GM23248 (cell line): Measurements from ENCODE around the gene ITGB1BP1.

Source experiments
- EZH2 ChIP-seq: fragments of 200-600 bp; sonication (generic); IDR thresholded peaks from 2 replicates; pipeline ENCODE4 v1.6.1; 2018; ENCODE audit warnings: antibody characterized with exemption, mild to moderate bottlenecking; ENCODE audit not compliant: insufficient read depth, poor library complexity, severe bottlenecking
- EZH2phosphoT487 ChIP-seq: fragments of 200-600 bp; sonication (generic); IDR thresholded peaks from 2 replicates; pipeline ENCODE4 v1.6.1; 2018; ENCODE audit warnings: antibody characterized with exemption, moderate library complexity, mild to moderate bottlenecking, low read depth; ENCODE audit not compliant: insufficient read depth

DNA sequence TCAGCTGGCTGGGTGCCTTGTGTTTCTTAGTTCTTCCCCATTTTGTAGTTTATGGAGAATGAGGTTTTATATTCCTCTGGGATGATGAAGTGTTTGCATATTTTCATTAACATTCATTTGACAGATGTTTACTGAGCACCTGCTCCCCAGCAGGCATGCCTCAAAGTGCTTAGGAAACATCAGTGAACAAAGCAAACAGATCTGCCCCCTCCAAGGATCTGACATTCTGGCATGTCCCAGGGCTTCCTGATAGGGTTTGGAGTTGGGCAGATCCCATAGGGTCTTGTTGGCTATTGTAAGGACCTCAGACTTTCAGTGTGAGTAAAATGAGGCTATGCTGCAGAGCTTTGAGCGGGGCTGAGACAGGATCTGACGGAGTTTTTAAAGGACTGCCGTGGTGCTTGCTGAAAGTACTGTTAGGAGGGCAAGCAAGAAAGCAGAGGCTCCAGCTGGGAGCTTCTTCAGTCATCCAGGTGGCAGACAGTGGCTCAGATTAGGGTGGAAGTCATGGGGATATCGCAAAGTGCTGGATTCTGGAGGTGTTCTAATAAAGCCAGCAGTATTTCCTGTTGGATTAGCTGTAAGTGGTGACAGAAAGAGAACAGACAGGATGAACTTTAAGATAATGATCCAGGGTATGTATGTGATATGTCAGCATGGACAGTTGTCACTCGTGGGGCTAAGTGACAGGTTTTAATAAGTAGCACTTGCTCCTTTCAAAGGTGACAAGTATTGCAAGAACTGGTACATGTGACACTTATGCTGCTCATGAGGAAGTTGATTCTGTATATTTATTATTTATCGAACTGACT lies 39.8 kb upstream of the ITGB1BP1 start:
- TF ChIP-seq EZH2 (no peak), EZH2phosphoT487 (no peak)
